ENCODE measurements around the gene MRPL42. TPM values are rescaled to one million over a fixed set of nuclear protein-coding genes. Genes with fewer than 3 reads are reported as not detected.

Gene MRPL42
- total RNA-seq, 1 donor from 2014 or later = 82.7 TPM

DNA sequence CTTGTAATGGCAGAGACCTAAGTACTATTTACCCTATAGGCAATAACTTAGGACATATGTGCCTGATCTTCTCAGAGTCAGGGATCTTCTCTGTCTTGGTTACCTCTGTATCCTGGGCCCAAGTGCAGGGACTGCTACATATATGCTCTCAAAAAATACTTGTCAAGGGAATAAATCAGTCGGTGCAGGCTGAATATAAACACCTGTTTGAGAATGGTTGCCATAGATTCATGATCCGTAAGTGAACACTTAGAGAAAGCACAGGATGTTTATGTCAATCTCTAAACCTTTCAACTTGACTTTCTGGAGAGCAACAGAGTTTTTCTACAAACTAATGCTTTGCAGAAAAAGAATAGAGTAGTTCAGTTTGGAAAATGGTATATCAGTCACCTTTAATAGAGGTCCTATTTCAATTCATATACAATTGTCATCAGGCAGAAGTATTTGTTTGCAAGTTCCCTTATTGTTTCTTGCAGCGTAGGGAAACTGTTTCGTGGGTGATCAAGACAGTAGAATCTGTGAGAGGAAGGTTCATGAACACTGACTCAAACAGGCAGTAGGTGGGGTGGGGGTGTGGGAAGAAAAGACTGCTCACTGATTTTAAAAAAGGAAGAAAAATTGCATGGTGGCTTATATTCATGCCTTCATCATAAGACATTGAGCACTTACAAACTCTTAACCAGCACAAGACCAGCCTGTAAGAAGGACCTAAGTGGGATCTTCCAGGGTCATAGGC lies 19.6 kb upstream of the MRPL42 start:
- H3K4me1 Mint-ChIP-seq (ENCODE audit: low read depth, unreplicated experiment) = peaks cover 4% of the 10 kb centered on the region
- H3K27me3 Mint-ChIP-seq (ENCODE audit: unreplicated experiment) = no peaks in the 10 kb centered on the region
- DNase-seq = no peak
- TF ChIP-seq, protein P1, sequence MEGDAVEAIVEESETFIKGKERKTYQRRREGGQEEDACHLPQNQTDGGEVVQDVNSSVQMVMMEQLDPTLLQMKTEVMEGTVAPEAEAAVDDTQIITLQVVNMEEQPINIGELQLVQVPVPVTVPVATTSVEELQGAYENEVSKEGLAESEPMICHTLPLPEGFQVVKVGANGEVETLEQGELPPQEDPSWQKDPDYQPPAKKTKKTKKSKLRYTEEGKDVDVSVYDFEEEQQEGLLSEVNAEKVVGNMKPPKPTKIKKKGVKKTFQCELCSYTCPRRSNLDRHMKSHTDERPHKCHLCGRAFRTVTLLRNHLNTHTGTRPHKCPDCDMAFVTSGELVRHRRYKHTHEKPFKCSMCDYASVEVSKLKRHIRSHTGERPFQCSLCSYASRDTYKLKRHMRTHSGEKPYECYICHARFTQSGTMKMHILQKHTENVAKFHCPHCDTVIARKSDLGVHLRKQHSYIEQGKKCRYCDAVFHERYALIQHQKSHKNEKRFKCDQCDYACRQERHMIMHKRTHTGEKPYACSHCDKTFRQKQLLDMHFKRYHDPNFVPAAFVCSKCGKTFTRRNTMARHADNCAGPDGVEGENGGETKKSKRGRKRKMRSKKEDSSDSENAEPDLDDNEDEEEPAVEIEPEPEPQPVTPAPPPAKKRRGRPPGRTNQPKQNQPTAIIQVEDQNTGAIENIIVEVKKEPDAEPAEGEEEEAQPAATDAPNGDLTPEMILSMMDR (IDR thresholded peaks at IDR 0.05; ENCODE audit: partially characterized antibody, unreplicated experiment) = no peak
- H3K36me3 Mint-ChIP-seq (ENCODE audit: unreplicated experiment) = no peaks in the 10 kb centered on the region
- H3K4me3 Mint-ChIP-seq (ENCODE audit: unreplicated experiment) = no peak overlapping the region
- peaks cover 6% of the 10 kb centered on the region for H3K9me3 Mint-ChIP-seq (ENCODE audit: unreplicated experiment)
- no peak overlapping the region for H3K27ac Mint-ChIP-seq (ENCODE audit: unreplicated experiment)

DNA sequence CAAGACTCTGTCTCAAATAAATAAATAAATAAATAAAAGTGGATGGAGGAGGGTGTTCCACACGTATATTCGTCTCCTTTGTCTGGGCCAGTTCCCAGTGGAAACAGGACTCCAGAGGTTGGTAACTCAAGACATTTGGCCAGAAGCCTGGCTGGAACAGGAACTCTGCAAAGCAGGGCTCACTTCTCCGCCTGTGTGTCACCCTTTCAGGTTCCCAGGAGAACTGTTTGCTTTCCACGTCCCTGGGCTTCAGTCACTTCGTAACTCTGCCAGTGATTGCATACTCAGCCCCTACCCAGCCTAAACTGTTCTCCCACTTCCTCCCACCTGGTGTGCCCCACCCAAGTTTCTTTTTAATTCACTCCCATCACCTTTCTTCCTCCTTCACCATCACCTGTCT lies 18.5 kb upstream of the MRPL42 start:
- TF ChIP-seq, protein P1 (IDR thresholded peaks at IDR 0.05; ENCODE audit: partially characterized antibody, unreplicated experiment) = no peak
- Mint-ChIP-seq H3K4me1 (ENCODE audit: low read depth, unreplicated experiment) (no peaks in the 10 kb centered on the region), H3K36me3 (ENCODE audit: unreplicated experiment) (no peaks in the 10 kb centered on the region), H3K27me3 (ENCODE audit: unreplicated experiment) (peaks cover 3% of the 10 kb centered on the region), H3K9me3 (ENCODE audit: unreplicated experiment) (peaks cover 2% of the 10 kb centered on the region), H3K27ac (ENCODE audit: unreplicated experiment) (no peak overlapping the region), H3K4me3 (ENCODE audit: unreplicated experiment) (no peak overlapping the region)
- DNase-seq = no peak

DNA sequence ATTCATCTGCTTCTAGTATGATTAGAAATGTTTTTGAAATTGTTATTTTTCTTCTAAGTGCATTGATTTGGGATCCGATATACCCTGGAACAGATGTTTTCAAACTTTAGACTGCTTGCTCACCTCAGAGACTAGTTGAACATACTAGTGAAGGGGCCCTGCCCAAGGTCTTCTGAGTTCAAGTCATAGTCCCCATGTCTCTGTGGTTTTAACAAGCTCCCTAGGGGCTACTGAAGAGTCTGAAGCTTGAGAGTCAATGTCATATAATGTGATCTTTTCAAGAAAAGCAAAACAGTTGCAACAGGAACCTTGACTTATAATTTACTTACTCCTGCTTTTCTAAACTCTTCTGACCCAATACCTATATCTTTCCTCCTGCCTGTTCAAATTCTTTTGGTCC lies 18.0 kb upstream of the MRPL42 start:
- Mint-ChIP-seq H3K27me3 (ENCODE audit: unreplicated experiment) (peaks cover 3% of the 10 kb centered on the region), H3K27ac (ENCODE audit: unreplicated experiment) (no peak overlapping the region), H3K36me3 (ENCODE audit: unreplicated experiment) (no peaks in the 10 kb centered on the region), H3K4me3 (ENCODE audit: unreplicated experiment) (no peak overlapping the region), H3K4me1 (ENCODE audit: low read depth, unreplicated experiment) (no peaks in the 10 kb centered on the region), H3K9me3 (ENCODE audit: unreplicated experiment) (peaks cover 2% of the 10 kb centered on the region)
- DNase-seq = no peak
- TF ChIP-seq, protein P1 (IDR thresholded peaks at IDR 0.05; ENCODE audit: partially characterized antibody, unreplicated experiment) = no peak

DNA sequence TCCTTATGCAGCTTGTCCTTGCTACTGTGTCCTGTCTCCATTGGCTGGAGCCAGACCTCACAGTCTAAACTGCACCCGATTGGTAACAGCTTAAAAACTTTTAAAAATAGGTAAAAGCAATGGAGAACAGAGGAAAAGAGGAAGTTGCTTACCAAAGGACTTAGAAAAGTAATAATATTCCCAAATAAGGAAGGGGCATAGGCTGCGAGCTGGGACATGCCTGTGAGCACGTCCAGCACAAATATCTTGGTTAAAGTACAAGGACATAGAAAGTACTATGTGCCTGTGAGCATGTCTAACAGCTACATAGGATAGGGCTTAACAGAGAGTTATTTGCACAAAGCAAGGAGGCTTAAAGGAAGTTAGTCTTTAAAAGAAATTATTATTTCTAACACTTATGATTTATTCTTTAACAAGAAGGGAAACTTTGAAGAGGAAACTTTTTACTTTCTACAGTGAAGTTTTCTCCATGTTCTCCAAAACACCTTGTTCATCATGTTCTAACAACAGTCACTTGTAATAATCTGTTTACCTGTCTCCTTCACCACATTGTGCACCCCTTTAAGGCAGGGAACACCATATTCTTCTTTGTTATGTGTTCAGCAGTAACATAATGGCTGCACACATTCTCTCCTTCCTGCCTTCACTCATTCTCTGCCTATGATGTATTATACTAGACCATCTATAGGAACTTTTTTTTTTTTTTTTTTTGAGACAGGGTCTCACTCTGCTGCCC lies 15.7 kb upstream of the MRPL42 start:
- peaks cover 3% of the 10 kb centered on the region for H3K27me3 Mint-ChIP-seq (ENCODE audit: unreplicated experiment)
- no peaks in the 10 kb centered on the region for H3K4me1 Mint-ChIP-seq (ENCODE audit: low read depth, unreplicated experiment)
- no peak overlapping the region for H3K4me3 Mint-ChIP-seq (ENCODE audit: unreplicated experiment)
- TF ChIP-seq, protein P1 (IDR thresholded peaks at IDR 0.05; ENCODE audit: partially characterized antibody, unreplicated experiment) = no peak
- H3K9me3 Mint-ChIP-seq (ENCODE audit: unreplicated experiment) = peaks cover 2% of the 10 kb centered on the region
- no peaks in the 10 kb centered on the region for H3K36me3 Mint-ChIP-seq (ENCODE audit: unreplicated experiment)
- H3K27ac Mint-ChIP-seq (ENCODE audit: unreplicated experiment) = no peak overlapping the region
- no peak for DNase-seq

DNA sequence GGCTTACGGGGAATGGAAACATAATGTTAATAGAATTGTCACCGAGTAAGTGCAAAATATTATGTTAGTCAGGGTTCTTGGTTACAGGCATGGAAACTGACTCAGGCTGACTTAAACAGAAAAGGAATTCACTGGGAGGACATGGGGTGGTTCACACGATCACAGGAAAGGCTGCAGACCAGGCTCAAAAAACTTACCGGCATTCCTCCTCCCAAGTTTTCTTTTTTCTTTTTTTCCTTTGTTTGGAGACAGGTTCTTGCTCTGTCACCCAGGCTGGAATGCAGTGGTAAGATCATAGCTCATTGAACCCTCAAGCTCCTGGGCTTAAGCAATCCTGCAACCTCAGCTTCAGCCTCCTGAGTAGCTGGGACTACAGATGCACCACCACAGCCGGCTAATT lies 13.7 kb upstream of the MRPL42 start:
- H3K36me3 Mint-ChIP-seq (ENCODE audit: unreplicated experiment) = no peaks in the 10 kb centered on the region
- TF ChIP-seq, protein P1 (IDR thresholded peaks at IDR 0.05; ENCODE audit: partially characterized antibody, unreplicated experiment) = no peak

More for the DNA sequence above, 13.7 kb upstream of the MRPL42 start:
- Mint-ChIP-seq H3K4me1 (ENCODE audit: low read depth, unreplicated experiment) (no peaks in the 10 kb centered on the region), H3K9me3 (ENCODE audit: unreplicated experiment) (no peaks in the 10 kb centered on the region), H3K4me3 (ENCODE audit: unreplicated experiment) (no peak overlapping the region), H3K27ac (ENCODE audit: unreplicated experiment) (no peak overlapping the region), H3K27me3 (ENCODE audit: unreplicated experiment) (peaks cover 3% of the 10 kb centered on the region)
- no peak for DNase-seq

Data from glutamatergic neuron (in vitro differentiated cells).